HG03520 (cell line): ENCODE data around the gene GABRB3.

Experiments
- ATAC-seq: cut with Tn5 transposase; IDR thresholded peaks from one replicate; pipeline ENCODE4 v1.9.1; 2021; ENCODE audit warnings: mild to moderate bottlenecking, moderate library complexity; ENCODE audit not compliant: unreplicated experiment

GABRB3 gene

GRCh38 chr15:26772154-26773066 is at the start of gene GABRB3:
Gene GABRB3 (minus strand): TSS chr15:26773066.
- ATAC-seq: no peak

- no peak for ATAC-seq
Observed at GRCh38 chr15:26807517-26808427, 34.9 kb upstream of the GABRB3 start.

- no peak for ATAC-seq
Observed at GRCh38 chr15:26806574-26806973, 33.7 kb upstream of the GABRB3 start.

GRCh38 chr15:26806151-26806550 is 33.3 kb upstream of the GABRB3 start:
- no peak for ATAC-seq

GRCh38 chr15:26805470-26805869 is 32.6 kb upstream of the GABRB3 start:
- no peak for ATAC-seq

GRCh38 chr15:26804063-26804804 is 31.4 kb upstream of the GABRB3 start:
- no peak for ATAC-seq

GRCh38 chr15:26790118-26790517 is 17.3 kb upstream of the GABRB3 start:
- no peak for ATAC-seq

GRCh38 chr15:26781816-26782215 is 8.9 kb upstream of the GABRB3 start:
- no peak for ATAC-seq

- no peak for ATAC-seq
Observed at GRCh38 chr15:26773917-26774316, 1.1 kb upstream of the GABRB3 start.

GRCh38 chr15:26773067-26773877 is 406 bp upstream of the GABRB3 start:
- ATAC-seq: no peak

- no peak for ATAC-seq
Observed at GRCh38 chr15:26771578-26772153, 1.2 kb downstream of the GABRB3 start.

GRCh38 chr15:26771168-26771567 is 1.7 kb downstream of the GABRB3 start:
- no peak for ATAC-seq

- no peak for ATAC-seq
Observed at GRCh38 chr15:26767169-26767670, 5.6 kb downstream of the GABRB3 start.

- ATAC-seq: no peak
Observed at GRCh38 chr15:26766262-26766661, 6.6 kb downstream of the GABRB3 start.

GRCh38 chr15:26759986-26760385 is 12.9 kb downstream of the GABRB3 start:
- ATAC-seq: no peak

- no peak for ATAC-seq
Observed at GRCh38 chr15:26758079-26758478, 14.8 kb downstream of the GABRB3 start.

- no peak for ATAC-seq
Observed at GRCh38 chr15:26757141-26757540, 15.7 kb downstream of the GABRB3 start.

GRCh38 chr15:26744894-26745293 is 28.0 kb downstream of the GABRB3 start:
- ATAC-seq: no peak

- ATAC-seq: no peak
Observed at GRCh38 chr15:26739791-26740190, 33.1 kb downstream of the GABRB3 start.

- no peak for ATAC-seq
Observed at GRCh38 chr15:26738996-26739395, 33.9 kb downstream of the GABRB3 start.
